GM19455 (cell line): ENCODE results near the gene TDRD3.

ENCODE experiments used
- ATAC-seq: cut with Tn5 transposase; IDR thresholded peaks from one replicate; pipeline ENCODE4 v1.9.1; 2021; ENCODE audit not compliant: unreplicated experiment

Gene TDRD3

GRCh38 chr13:60448907-60449510 is 52.0 kb downstream of the TDRD3 start:
- ATAC-seq = no peak

GRCh38 chr13:60453490-60453889 is 56.5 kb downstream of the TDRD3 start:
- no peak for ATAC-seq

- no peak for ATAC-seq
These were observed 57.4 kb downstream of the TDRD3 start for GRCh38 chr13:60454425-60454824.

- no peak for ATAC-seq
These were observed 66.8 kb downstream of the TDRD3 start for GRCh38 chr13:60463787-60464186.

- ATAC-seq = no peak
These were observed 70.1 kb downstream of the TDRD3 start for GRCh38 chr13:60467098-60467497.

GRCh38 chr13:60479273-60479672 is 82.3 kb downstream of the TDRD3 start:
- no peak for ATAC-seq

- no peak for ATAC-seq
These were observed 85.0 kb downstream of the TDRD3 start for GRCh38 chr13:60482012-60482411.

- no peak for ATAC-seq
These were observed 87.8 kb downstream of the TDRD3 start for GRCh38 chr13:60484865-60485264.

GRCh38 chr13:60491531-60491930 is 94.5 kb downstream of the TDRD3 start:
- ATAC-seq = no peak

- no peak for ATAC-seq
These were observed 95.2 kb downstream of the TDRD3 start for GRCh38 chr13:60492187-60492586.

GRCh38 chr13:60494296-60494695 is 97.3 kb downstream of the TDRD3 start:
- no peak for ATAC-seq

- ATAC-seq = no peak
These were observed 104.2 kb downstream of the TDRD3 start for GRCh38 chr13:60501236-60501635.

GRCh38 chr13:60509601-60510386 is 112.8 kb downstream of the TDRD3 start:
- ATAC-seq = no peak

GRCh38 chr13:60511637-60512036 is 114.6 kb downstream of the TDRD3 start:
- no peak for ATAC-seq

GRCh38 chr13:60514891-60515290 is 117.9 kb downstream of the TDRD3 start:
- ATAC-seq = no peak

- ATAC-seq = no peak
These were observed 122.5 kb downstream of the TDRD3 start for GRCh38 chr13:60519496-60519895.

GRCh38 chr13:60520902-60521569 is 124.0 kb downstream of the TDRD3 start:
- ATAC-seq = no peak

- no peak for ATAC-seq
These were observed 141.5 kb downstream of the TDRD3 start for GRCh38 chr13:60538566-60538965.

GRCh38 chr13:60540276-60540675 is 143.3 kb downstream of the TDRD3 start:
- ATAC-seq = no peak

GRCh38 chr13:60562096-60562780 is 165.2 kb downstream of the TDRD3 start:
- ATAC-seq = no peak

- no peak for ATAC-seq
These were observed 174.6 kb downstream of the TDRD3 start for GRCh38 chr13:60571571-60571970.
